ENCODE measurements around the gene DHX9.

DHX9 gene

DNA sequence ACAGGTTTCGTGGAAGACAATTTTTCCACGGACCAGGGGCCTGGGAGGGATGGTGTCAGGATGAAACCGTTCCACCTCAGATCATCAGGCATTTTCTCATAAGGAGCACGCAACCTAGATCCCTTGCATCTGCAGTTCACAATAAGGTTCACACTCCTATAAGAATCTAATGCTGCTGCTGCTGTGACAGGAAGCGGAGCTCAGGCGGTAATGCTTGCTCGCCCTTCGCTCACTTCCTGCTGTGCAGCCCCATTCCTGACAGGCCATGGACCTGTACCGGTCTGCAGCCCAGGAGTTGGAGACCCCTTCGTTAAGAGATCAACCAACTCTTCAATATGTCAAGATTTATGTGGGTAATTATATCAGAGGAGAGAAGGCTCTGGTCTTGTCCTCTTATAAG, 3.3 kb upstream of the DHX9 start:
- in situ Hi-C loops (cut with MboI; ENCODE audit: low sequenced_read_pairs), result no loop called here

DNA sequence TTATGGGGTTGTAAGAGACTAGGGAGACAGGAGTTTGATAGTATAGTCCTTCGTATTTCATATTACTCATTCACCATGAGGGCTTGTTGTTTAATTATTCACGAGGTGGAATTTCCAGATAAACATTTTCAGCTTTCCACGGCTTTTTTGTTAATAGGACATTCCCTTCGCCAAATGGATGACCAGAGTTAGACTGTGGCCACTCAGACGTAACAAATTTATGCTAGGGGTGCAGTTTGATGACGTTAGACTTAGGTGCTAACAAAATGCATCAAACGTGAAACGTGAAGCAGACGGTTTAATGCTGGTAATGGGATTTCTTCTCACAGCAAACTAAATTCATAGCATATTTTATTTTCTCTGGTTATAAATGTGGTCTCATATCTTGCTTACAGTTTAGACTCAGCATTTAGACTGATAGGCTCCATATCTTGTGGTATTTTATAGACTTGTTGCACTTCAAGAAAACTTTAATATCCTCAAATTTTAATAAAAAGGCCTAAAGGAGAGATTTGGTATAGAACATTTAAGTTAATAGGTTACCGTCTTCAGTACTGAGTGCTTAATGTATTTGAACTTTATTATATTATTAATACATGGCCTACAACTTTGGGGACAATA, 2.3 kb downstream of the DHX9 start:
- in situ Hi-C loops (cut with MboI; ENCODE audit: low sequenced_read_pairs), result no loop called here

DNA sequence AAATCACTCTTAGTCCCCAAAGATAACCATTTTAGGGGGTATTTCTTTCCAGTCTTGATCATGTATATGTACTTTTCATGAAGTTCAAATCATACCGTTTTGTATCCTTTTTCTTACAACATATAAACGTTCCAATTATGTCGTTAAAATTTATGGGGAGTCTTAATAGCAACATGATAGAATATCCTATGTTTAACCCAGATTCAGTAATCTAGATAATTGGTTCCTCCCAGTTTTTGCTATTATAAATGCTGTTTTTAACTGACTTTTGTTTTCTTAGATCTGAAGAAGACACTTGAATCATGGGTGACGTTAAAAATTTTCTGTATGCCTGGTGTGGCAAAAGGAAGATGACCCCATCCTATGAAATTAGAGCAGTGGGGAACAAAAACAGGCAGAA, 3.1 kb downstream of the DHX9 start:
- in situ Hi-C loops (cut with MboI; ENCODE audit: low sequenced_read_pairs), result no loop called here

DNA sequence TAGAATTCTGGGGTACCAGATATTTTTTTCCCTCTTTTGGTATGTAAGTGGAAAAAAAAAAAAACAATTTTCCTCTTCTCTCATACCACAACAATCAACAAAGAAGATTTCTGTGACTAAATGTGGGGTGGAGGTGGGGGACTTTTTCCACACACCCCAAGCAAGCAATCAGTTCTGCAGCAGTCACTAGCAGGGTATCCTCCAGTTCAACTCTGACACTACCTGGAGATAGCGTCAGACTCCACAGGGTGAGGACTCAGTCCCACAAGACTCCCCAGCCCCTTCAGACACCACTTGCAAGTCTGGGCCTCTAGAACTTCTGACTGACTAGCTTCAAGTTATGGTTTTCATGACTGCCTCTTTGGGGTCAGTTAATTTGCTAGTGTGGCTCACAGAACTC, 6.2 kb downstream of the DHX9 start:
- in situ Hi-C loops (cut with MboI; ENCODE audit: low sequenced_read_pairs), result no loop called here

DNA sequence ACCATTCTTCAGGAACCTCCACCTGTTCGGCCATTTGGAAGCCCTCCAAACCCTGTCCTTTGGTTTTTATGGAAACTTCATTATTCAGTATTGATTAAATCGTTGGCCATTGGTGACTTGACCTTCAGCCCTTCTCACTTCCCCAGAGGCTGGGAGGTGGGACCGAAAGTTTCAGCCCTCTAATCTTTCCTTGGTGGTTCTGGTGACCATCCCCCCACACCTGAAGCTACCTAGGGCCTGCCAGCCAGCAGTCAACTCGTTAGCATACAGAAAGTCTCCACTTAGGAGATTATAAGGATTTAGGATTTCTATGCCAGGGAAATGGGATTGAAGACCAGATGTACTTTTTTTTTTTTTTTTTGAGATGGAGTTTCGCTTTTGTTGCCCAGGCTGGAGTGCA, 6.7 kb downstream of the DHX9 start:
- in situ Hi-C loops (cut with MboI; ENCODE audit: low sequenced_read_pairs), result no loop called here

DNA sequence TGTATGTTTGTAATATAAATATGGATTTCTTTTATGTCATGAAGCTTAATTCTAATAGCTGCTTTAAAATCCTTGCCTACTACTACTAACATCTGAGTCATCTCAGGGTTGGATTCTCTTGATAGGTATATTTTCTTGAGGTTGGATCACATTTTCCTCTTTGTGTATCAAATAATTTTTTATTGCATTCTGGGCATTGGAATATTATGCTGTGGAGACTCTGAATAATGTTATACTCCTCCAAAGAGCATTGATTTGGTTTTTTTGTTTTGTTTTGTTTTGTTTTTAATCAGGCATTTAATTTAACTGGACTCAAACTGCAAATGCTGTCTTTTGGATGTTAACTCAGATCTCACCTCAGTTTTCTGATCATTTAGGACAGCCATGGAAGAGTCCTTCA, 8.0 kb downstream of the DHX9 start:
- in situ Hi-C loops (cut with MboI; ENCODE audit: low sequenced_read_pairs), result no loop called here

DNA sequence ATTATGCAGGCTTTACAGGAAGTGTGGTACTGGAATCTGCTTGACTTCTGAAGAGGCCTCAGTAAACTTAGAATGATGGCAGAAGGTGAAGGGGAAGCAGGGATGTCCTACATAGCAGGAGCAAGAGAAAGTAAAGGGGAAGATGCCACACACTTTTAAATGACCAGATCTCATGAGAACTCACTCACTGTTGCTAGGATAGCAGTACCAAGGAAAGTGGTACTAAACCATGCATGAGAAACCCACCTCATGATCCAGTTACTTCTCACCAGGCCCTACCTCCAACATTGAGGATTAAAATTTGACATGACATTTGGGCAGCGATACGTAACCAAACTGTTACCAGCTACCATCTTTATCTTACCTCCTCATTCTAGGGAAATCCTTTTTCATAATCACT, 9.6 kb downstream of the DHX9 start:
- in situ Hi-C loops (cut with MboI; ENCODE audit: low sequenced_read_pairs), result no loop called here

DNA sequence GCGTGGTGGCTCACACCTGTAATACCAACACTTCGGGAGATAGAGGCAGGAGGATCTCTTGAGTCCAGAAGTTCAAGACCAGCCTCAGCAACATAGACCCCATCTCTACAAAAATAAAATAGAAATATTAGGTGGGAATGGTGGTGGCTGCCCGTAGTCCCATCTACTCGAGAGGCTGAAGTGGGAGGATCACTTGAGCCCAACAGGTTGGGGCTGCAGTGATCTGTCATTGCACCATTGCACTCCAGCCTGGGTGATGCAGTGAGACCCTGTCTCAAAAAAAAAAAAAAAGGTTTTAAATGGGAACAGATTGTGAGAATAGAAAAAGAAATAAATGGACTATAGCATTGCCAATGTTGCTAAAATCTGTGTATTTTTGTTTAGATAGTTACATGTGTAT, 11.2 kb downstream of the DHX9 start:
- in situ Hi-C loops (cut with MboI; ENCODE audit: low sequenced_read_pairs), result loop anchor here (25.0 kb wide), 1 partner anchor 1862 kb away; no protein-coding TSS in a partner anchor

DNA sequence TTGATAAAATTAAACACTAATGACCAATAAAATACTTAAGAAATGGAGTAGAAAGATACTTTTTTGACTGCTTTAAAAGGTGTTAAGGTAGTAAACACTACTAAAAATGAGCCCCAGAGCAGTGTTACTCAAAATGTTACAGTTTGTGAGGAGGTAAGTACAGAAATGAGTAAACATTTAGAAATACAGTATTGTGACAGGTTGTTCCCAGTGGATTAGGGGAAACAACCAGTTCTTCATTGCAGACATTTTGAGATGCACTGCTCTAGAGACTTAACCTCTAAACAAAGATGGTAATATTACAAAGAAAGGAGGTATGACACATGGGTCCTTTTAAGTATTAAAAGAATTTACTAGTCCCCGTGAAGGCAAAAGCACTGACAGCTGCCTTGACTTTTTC, 12.7 kb downstream of the DHX9 start:
- in situ Hi-C loops (cut with MboI; ENCODE audit: low sequenced_read_pairs), result loop anchor here (25.0 kb wide), 1 partner anchor 1860 kb away; no protein-coding TSS in a partner anchor

DNA sequence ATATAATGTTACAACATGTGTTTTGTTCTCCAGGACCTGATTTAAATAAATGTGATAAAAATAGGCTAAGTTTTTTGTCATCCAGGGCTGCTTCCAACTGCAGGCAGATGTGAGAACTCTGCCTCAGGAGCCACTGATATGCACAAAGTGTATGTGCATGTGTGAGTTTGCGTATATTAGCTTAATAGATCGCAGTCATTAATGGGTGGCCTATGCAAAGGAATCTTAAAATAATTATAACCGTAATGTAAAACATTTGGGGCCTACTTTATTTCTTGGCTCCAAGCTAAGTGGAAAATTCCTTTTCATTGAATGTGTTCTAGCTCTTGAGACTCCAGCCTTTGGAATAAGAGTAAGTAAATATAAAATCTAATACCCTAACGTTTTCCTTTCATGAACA, 16.8 kb downstream of the DHX9 start:
- in situ Hi-C loops (cut with MboI; ENCODE audit: low sequenced_read_pairs), result loop anchor here (25.0 kb wide), 1 partner anchor 1856 kb away; no protein-coding TSS in a partner anchor

DNA sequence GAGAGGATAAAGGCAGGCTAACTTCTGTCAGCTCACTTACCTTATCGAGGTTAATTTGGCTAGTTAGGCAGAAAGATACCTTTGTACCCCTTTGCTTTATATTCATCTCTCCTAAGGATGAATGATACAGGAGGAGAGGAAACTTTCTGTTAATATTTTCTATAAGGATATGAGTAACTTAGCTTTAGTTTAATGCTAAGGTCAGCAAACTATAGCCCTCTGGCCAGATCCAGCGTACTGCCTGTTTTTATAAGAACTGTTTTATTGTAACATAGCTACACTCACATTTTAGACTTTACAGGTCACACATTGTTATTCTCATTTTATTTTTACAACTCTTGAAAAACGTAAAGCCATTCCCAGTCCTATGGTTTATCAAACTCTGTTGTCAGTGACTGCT, 18.1 kb downstream of the DHX9 start:
- in situ Hi-C loops (cut with MboI; ENCODE audit: low sequenced_read_pairs), result loop anchor here (25.0 kb wide), 1 partner anchor 1855 kb away; no protein-coding TSS in a partner anchor

DNA sequence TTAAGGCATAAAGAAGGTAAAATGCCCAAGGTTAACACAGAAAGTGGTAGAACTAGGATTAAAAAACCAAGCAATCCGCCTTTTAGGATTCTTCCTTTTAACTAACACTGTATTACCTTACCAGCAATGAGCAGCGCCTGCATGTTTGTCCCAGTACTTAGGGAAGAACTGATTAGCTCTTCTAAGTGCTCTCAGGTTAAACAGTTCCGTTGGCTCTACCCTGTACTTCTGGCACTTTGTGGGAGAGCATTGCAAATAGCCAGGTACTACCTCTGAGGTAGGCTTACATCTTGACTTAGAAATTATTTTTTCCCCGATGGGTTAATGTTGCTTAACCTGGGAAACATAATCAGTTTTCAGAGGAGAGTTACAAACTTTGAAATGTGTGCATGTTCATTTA, 21.5 kb downstream of the DHX9 start:
- in situ Hi-C loops (cut with MboI; ENCODE audit: low sequenced_read_pairs), result loop anchor here (25.0 kb wide), 1 partner anchor 1852 kb away; no protein-coding TSS in a partner anchor

DNA sequence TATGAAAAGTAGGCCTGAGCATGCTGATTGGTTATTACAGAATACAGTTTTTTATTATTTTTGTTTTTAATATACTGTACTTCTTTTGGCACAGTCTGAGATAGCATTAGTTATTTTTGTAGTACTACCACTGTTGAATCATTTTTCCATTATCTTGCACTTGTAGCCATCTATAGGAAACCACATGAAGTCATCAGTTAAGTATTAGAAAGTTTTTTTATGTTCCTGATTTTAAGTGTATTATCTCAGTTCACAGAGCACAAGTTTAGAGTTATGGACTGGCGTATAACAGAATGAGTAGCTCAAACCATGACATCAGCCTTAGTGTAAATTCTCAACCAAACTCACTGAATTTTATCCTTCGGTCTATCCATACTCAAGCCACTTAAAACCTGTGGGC, 22.8 kb downstream of the DHX9 start:
- in situ Hi-C loops (cut with MboI; ENCODE audit: low sequenced_read_pairs), result loop anchor here (25.0 kb wide), 1 partner anchor 1850 kb away; no protein-coding TSS in a partner anchor

DNA sequence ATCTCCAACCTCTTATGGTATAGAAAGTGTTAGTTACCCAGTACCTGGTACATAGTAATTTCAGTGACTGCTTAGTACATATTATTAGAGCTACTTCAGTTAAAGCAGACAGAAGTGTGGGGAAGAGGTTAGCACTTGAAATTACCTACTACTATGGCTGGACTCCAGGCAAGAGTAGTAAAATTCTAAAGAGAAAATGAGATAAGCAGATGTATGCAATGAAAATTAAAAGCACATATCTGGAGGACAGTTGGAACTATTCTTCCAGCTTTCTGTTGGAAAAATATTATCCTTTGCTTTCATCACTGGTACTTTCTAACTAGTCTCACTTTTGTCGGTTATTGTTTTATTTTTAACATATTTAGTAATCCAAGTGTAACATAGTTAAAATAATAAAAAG, 23.7 kb downstream of the DHX9 start:
- in situ Hi-C loops (cut with MboI; ENCODE audit: low sequenced_read_pairs), result loop anchor here (25.0 kb wide), 1 partner anchor 1849 kb away; no protein-coding TSS in a partner anchor

DNA sequence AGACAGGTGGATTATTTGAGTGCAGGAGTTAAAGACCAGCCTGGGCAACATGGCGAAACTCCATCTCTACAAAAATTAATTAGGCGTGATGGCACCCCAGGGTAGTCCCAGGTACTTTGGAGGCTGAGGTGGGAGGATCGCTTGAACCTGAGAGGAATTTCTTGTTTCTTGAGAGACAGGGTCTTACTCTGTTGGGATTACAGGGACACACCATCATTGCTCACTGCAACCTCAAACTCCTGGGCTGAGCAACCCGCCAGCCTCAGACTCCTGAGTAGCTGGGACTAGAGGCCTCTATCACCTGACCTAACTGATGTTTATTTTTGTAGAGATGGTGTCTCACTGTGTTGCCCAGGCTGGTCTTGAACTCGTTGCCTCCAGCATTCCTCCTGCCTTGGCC, 24.8 kb downstream of the DHX9 start:
- in situ Hi-C loops (cut with MboI; ENCODE audit: low sequenced_read_pairs), result loop anchor here (25.0 kb wide), 1 partner anchor 1848 kb away; no protein-coding TSS in a partner anchor

DNA sequence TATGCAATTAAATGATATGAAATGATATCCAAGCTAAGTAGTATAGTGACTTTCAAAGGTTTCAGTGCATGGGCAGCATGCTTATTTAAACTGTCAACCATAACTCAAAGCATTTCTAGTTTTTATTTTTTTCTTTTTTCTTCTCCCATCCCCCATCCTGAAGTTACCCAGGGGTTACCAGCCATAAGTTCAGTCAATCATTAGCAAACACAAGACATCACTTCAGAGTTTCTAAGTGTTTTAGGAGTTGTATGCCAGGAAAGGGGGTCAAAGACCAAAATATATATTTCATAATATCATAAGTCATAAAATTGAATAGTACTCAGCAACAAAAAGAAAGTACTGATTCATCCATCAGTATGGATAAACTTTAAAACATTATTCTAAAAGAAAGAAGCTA, 28.7 kb downstream of the DHX9 start:
- in situ Hi-C loops (cut with MboI; ENCODE audit: low sequenced_read_pairs), result loop anchor here (25.0 kb wide), 1 partner anchor 1844 kb away; no protein-coding TSS in a partner anchor

DNA sequence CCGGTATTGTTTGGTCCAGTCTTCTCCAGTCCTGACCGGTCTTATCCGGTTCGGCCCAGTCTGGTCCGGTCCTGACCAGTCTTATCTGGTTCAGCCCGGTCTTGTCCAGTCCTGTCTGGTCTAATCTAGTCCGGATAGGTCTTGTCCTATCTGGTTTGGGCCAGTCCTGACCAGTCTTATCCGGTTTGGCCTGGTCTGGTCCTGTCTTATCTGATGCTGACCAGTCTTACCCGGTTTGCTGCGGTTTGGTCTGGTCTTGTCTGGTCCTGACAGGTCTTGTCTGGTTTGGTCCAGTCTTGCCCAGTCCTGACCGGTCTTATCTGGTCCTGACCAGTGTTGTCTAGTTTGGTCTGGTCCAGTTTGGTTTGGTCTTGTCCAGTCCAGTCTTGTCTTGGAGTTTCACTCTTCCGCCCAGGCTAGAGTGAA, 30.1 kb downstream of the DHX9 start:
- in situ Hi-C loops (cut with MboI; ENCODE audit: low sequenced_read_pairs), result loop anchor here (25.0 kb wide), 1 partner anchor 1843 kb away; no protein-coding TSS in a partner anchor

DNA sequence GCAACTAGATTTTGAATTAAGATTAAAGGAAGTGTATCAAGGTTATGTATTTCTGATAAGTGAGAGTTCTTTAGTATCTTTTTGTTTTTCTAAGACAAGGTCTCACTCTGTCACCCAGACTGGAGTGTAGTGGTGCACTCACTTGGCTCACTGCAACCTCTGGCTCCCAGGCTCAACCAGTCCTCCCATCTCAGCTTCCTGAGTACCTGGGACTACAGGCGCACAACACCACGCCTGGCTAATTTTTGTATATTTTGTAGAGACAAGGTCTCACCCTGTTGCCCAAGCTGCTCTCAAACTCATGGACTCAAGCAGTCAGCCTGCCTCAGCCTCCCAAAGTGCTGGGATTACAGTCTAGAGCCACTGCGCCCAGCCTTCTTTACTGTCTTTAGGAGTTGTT, 33.7 kb downstream of the DHX9 start:
- in situ Hi-C loops (cut with MboI; ENCODE audit: low sequenced_read_pairs), result loop anchor here (25.0 kb wide), 1 partner anchor 1839 kb away; no protein-coding TSS in a partner anchor

DNA sequence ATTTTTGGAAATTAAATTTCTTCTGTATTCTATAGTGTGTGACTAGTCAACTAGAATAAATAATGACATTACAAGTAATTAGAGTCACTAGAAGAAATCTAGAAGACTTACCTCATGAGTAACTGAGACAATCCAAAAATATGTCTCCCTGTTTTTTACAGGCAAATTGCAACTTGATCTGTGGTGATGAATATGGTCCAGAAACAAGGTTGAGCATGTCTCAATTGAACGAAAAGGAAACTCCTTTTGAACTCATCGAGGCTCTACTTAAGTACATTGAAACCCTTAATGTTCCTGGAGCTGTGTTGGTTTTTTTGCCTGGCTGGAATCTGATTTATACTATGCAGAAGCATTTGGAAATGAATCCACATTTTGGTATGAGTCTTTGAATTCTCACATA, 36.7 kb downstream of the DHX9 start:
- in situ Hi-C loops (cut with MboI; ENCODE audit: low sequenced_read_pairs), result no loop called here

DNA sequence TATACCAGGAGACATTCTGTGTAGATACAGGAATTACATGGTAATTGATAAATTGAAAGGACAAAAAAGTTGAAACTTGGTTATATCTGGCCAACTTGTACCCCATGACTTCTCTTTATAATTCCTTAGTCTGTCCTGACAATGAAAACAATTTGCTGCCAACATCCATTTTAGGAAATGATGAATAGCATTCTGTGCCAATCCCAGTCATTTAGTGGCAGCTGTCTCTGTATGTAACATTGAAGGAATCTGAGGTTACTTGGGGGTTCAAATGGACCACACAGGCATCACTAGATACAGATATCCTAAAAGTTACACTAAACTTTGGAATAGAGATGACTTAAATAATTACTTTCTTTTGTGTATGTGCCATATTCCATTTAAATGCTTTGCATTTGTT, 38.2 kb downstream of the DHX9 start:
- in situ Hi-C loops (cut with MboI; ENCODE audit: low sequenced_read_pairs), result no loop called here

DNA sequence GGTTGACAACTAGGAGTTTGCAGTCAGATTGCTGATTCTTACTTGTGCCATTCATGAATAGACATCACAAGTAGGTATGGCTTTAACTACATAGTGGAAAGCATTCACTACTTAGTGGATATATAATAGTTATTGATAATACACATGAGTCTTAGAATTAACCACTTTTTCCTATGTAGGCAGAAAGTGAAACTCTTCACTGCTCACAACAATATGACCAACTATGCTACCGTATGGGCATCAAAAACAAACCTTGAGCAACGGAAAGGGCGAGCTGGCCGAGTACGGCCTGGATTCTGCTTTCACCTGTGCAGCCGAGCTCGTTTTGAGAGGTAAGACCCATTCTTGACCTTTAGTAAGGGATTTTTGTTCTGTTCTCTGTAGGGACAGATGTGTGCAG, 38.7 kb downstream of the DHX9 start:
- in situ Hi-C loops (cut with MboI; ENCODE audit: low sequenced_read_pairs), result no loop called here

DNA sequence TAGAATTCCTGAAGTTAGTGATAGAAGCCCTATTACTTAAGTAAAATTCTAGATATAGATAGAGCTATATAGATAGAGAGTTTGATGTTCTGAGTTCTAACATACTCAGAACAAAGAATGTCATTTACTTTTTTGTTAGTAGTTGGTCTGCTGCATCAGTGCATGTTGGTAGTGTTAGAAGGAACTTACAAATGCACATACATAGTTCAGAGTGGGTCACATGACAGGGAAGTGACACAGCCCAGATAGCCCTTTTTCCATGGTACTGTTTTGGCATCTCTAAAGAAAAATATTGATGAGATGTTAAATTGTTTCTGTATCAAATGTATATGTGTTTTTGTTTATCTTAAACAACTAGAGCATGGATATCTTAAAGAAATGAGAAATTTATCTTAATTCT, 45.7 kb downstream of the DHX9 start:
- in situ Hi-C loops (cut with MboI; ENCODE audit: low sequenced_read_pairs), result no loop called here

DNA sequence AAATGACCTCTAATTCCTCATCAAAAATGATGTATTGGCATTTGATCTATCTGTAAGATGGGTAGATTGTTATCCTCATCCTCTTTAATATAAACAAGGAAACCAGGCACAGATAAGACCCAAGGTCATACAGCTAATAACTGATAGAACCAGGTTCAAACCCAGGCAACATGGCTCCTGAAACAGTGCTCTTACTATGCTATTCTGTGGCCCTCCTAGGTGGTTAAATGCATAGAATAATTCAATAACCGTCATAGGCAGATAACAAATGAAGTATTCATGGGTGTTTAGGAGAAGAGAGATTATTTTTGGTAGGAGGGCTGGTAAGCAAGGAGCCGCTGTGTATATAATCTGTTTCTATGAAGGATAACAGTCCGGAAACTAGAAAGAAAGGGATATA, 46.4 kb downstream of the DHX9 start:
- in situ Hi-C loops (cut with MboI; ENCODE audit: low sequenced_read_pairs), result no loop called here
